Adrenal gland (tissue), 12 donors: ENCODE measurements around the gene ZBTB46. TPM values are rescaled to one million over a fixed set of nuclear protein-coding genes. Genes with fewer than 3 reads are reported as not detected.

ENCODE experiments used
- DNase-seq, 7 donors: peaks; one replicate each; pipeline ENCODE4 v3.0.0-alpha.2; 2019 to 2020
- H3K27ac ChIP-seq, 5 donors: fragments of 200-600 bp; sonication (generic) in 4 of 5; 1 replicate in 3 of 5; 2 replicates in 2 of 5; pipeline versions ENCODE4 v1.5.1 to v1.8.0; 2016 to 2020; ENCODE audit warnings: mild to moderate bottlenecking in 1 of 5
- H3K27me3 ChIP-seq: fragments of 200-600 bp; 2 replicates; pipeline ENCODE4 v1.8.0; 2021
- H3K36me3 ChIP-seq, 2 donors: fragments of 200-600 bp; replicated peaks in 1 of 2; 1 replicate in 1 of 2; 2 replicates in 1 of 2; pipeline versions ENCODE4 v1.5.1 to v1.8.0; 2018 to 2022
- H3K4me1 ChIP-seq, 2 donors: fragments of 200-600 bp; replicated peaks in 1 of 2; 1 replicate in 1 of 2; 2 replicates in 1 of 2; pipeline versions ENCODE4 v1.5.1 to v1.8.0; 2018 to 2021
- H3K4me3 ChIP-seq, 4 donors: fragments of 200-600 bp; sonication (generic) in 3 of 4; one replicate each; pipeline ENCODE4 v1.5.1; 2016 to 2018
- H3K9me3 ChIP-seq, 3 donors: fragments of 200-600 bp; sonication (generic) in 1 of 3; replicated peaks in 1 of 3; 1 replicate in 2 of 3; 2 replicates in 1 of 3; pipeline versions ENCODE4 v1.5.1 to v1.8.0; 2016 to 2021
- CTCF ChIP-seq, 6 experiments: fragments of 450-650 bp in 4 of 6; fragments of 200-600 bp in 2 of 6; sonication (generic) in 1 of 6; IDR thresholded peaks; 1 replicate in 5 of 6; 2 replicates in 1 of 6; pipeline versions ENCODE4 v1.5.1 to v1.8.0; 2016 to 2021; ENCODE audit warnings: antibody characterized with exemption in 6 of 6, mild to moderate bottlenecking in 2 of 6, moderate library complexity in 1 of 6
- POLR2A ChIP-seq, 2 donors: fragments of 450-650 bp; IDR thresholded peaks; one replicate each; pipeline ENCODE4 v1.6.1; 2017; ENCODE audit warnings: antibody characterized with exemption in 2 of 2, mild to moderate bottlenecking in 2 of 2, moderate library complexity in 1 of 2
- WGBS, 4 donors: extraction: QIAGEN DNeasy Blood & Tissue Kit in 2 of 4; methylation state at CpG; one replicate each; pipeline versions ENCODE4 v1.1.5 to v1.1.7; 2013 to 2017; 5-methylcytosine and 5-hydroxymethylcytosine counted together
- intact Hi-C, 2 donors: fragments of 100-400 bp; cut with DNase I; formaldehyde crosslinking; loops; one replicate each; pipeline versions ENCODE4 v1.14.1 to v1.15.0; 2022 to 2023
- polyA plus RNA-seq, 3 donors: library from polyadenylated mRNA; stranded (reverse); fragments of 200-250 nt in 2 of 3; fragments of 350-450 nt in 1 of 3; fragmentation: Illumina TruSeq in 1 of 3; extraction: RNeasy Lipid Tissue Mini Kit (QIAGEN cat#74804) in 1 of 3; gene quantifications; one replicate each; pipeline ENCODE4 v1.2.3, GENCODE V29; 2013 to 2014
- total RNA-seq, 9 donors: library from RNA; depleted of rRNA in 4 of 9; stranded (reverse); fragments of >200 nt in 4 of 9; fragments of 120-200 nt in 1 of 9; fragmentation: NEBNext Ultra II Directional in 1 of 9; extraction: Animal tissue kit (Norgen Biotek cat#: 25700) in 1 of 9; gene quantifications; one replicate each; pipeline versions ENCODE4 v1.1.0 to v1.2.4, GENCODE V29; 2013 to 2023
- donor health status: healthy with polysubstance abuse.
- donor health status: Bipolar disorder and iron deficiency.
- donor health status: DM: yes; HTN: yes; CAD: no.
- donor health status: DM: no; HTN: no; CAD: no.
- donor health status: DM: no; HTN: no; CAD: no.
- donor health status: DM: yes; HTN: yes; CAD: no.

ZBTB46 gene
- total and polyA plus RNA-seq, 12 donors, result 0.77 to 22.4 (median 10.6) TPM

GRCh38 chr20:63736893-63737694, 94.0 kb downstream of the ZBTB46 start:
- TF ChIP-seq CTCF (IDR thresholded peaks at IDR 0.05) (no peak), POLR2A (IDR thresholded peaks at IDR 0.05) (no peak)
- DNase-seq, result peak in 4 of 7 donors; percentile 19 to 36 (median 26)
- Histone ChIP-seq H3K4me1 (peaks cover 40 to 42% of the 10 kb centered on the region in 2 donors), H3K27ac (no peak overlapping the region), H3K9me3 (no peaks in the 10 kb centered on the region), H3K4me3 (peak overlapping the region in 1 of 4 donors; percentile 33), H3K27me3 (no peaks in the 10 kb centered on the region), H3K36me3 (peaks cover 0 to 30% of the 10 kb centered on the region in 2 donors)
- WGBS, 4 donors, result 17 to 82% (median 39%) methylated on average over 3 to 30 of the region's 30 CpGs
- intact Hi-C loops, result no loop called here

GRCh38 chr20:63735859-63736718, 95.0 kb downstream of the ZBTB46 start, which contains the start of gene LIME1:
LIME1 (plus strand) TSS chr20:63736664; CDS start chr20:63737550, 886 bp downstream.
- H3K9me3 ChIP-seq, result no peaks in the 10 kb centered on the region
- no peak for TF ChIP-seq CTCF (IDR thresholded peaks at IDR 0.05)
- TF ChIP-seq POLR2A (IDR thresholded peaks at IDR 0.05), result no peak
- peak in 3 of 7 donors; percentile 11 to 32 (median 20) for DNase-seq
- intact Hi-C loops, result no loop called here
- no peaks in the 10 kb centered on the region for H3K27me3 ChIP-seq
- H3K36me3 ChIP-seq, result peaks cover 0 to 24% of the 10 kb centered on the region in 2 donors
- H3K4me3 ChIP-seq, result peak within 1 kb of the TSS in 1 of 4 donors; percentile 33
- 75 to 84% (median 79%) methylated on average over 12 to 31 of the region's 31 CpGs for WGBS, 4 donors
- peaks cover 30 to 32% of the 10 kb centered on the region in 2 donors for H3K4me1 ChIP-seq
- no peak within 1 kb of the TSS for H3K27ac ChIP-seq

GRCh38 chr20:63734946-63735858, 95.9 kb downstream of the ZBTB46 start:
- H3K4me1 ChIP-seq, result peaks cover 23 to 26% of the 10 kb centered on the region in 2 donors
- peak in 5 of 7 donors; percentile 27 to 63 (median 42) for DNase-seq
- TF ChIP-seq POLR2A (IDR thresholded peaks at IDR 0.05) (no peak), CTCF (IDR thresholded peaks at IDR 0.05) (peak in 1 of 6 experiments; percentile 2)
- H3K27ac ChIP-seq, result no peak overlapping the region
- no peaks in the 10 kb centered on the region for H3K9me3 ChIP-seq
- no peaks in the 10 kb centered on the region for H3K27me3 ChIP-seq
- peaks cover 0 to 24% of the 10 kb centered on the region in 2 donors for H3K36me3 ChIP-seq
- intact Hi-C loops, result no loop called here
- no peak overlapping the region for H3K4me3 ChIP-seq
- 65 to 79% (median 69%) methylated on average over 31 to 48 of the region's 48 CpGs for WGBS, 4 donors
